Measurements from ENCODE around the gene COL9A2. TPM values are rescaled to one million over a fixed set of nuclear protein-coding genes. Genes with fewer than 3 reads are reported as not detected.

The COL9A2 gene
- total and polyA plus RNA-seq, 2 donors (not counting 3 experiments of a cell fraction or from before 2014, with no cell fraction given): 0.64 to 0.69 TPM

- DNase-seq (ENCODE audit: low read depth, low spot score) (no peak), FAIRE-seq (no peak)
- Histone ChIP-seq H3K36me3 (ENCODE audit: control insufficient read depth in 2 of 2, extremely low read depth in 1 of 2, insufficient read depth in 2 of 2, low read length in 2 of 2) (no peaks in the 10 kb centered on the region), H4K20me1 (replicated peaks; ENCODE audit: control insufficient read depth, extremely low read depth, insufficient read depth, low read length) (no peaks in the 10 kb centered on the region), H2AFZ (ENCODE audit: low read depth, low read length) (no peak overlapping the region), H3K9me1 (replicated peaks; ENCODE audit: control insufficient read depth, extremely low read depth, insufficient read depth, low read length) (no peaks in the 10 kb centered on the region), H3K4me1 (ENCODE audit: control insufficient read depth, extremely low read depth, insufficient read depth, low read length) (peaks cover 4% of the 10 kb centered on the region), H3K4me2 (ENCODE audit: insufficient read depth, low read length) (no peak overlapping the region), H3K27me3 (ENCODE audit: control insufficient read depth in 2 of 2, insufficient read depth in 2 of 2, low read length in 2 of 2) (peaks cover 12 to 20% of the 10 kb centered on the region in 2 experiments), H3K27ac (ENCODE audit: insufficient read depth, low read depth, low read length) (no peak overlapping the region), H3K79me2 (ENCODE audit: control insufficient read depth, insufficient read depth, low read length) (no peaks in the 10 kb centered on the region), H3K4me3 (replicated peaks in 1 of 3; ENCODE audit: insufficient read depth in 1 of 3, low read depth in 1 of 3, low read length in 3 of 3) (no peak overlapping the region), H3K9me3 (replicated peaks; ENCODE audit: control insufficient read depth, insufficient read depth, low read length) (no peaks in the 10 kb centered on the region), H3K9ac (replicated peaks; ENCODE audit: extremely low read depth, insufficient read depth, low read length) (no peak overlapping the region)
- ChIA-PET CTCF (interaction anchor here (1.0 kb wide), 1 partner anchor 27 kb away, joined by 3 read pairs; no protein-coding TSS in a partner anchor), POLR2A (no interaction called here)
- dilution Hi-C loops (cut with MboI; ENCODE audit: extremely low pct_ligation_motif_present, low sequenced_read_pairs): no loop called here
- BruUV-seq (replicated peaks): no TSS peak
- TF ChIP-seq EZH2 (IDR thresholded peaks at IDR 0.05; ENCODE audit: borderline replicate concordance, low read depth, low read length, severe bottlenecking): no peak
- no peak for TF ChIP-seq MYC (IDR thresholded peaks at IDR 0.05; ENCODE audit: low read depth, low read length)
- no peak for TF ChIP-seq POLR2A (IDR thresholded peaks at IDR 0.05; ENCODE audit: low read depth, low read length)
- TF ChIP-seq JUN (IDR thresholded peaks at IDR 0.05; ENCODE audit: borderline replicate concordance, insufficient read depth, insufficient read length, low read depth): no peak
- TF ChIP-seq GATA2 (IDR thresholded peaks at IDR 0.05; ENCODE audit: insufficient read depth, insufficient read length, low read depth, low read length): no peak
- no peak for TF ChIP-seq CTCF (IDR thresholded peaks at IDR 0.05; ENCODE audit: extremely low read depth in 1 of 2, insufficient read depth in 1 of 2, low read depth in 1 of 2, low read length in 2 of 2)
- intact Hi-C loops (cut with micrococcal nuclease): no loop called here
Measured at GRCh38 chr1:40312238-40313205, 4.6 kb downstream of the COL9A2 start.
